Fibroblast of pulmonary artery (primary cell): ENCODE measurements around the gene PRKAR1B.
A peak's percentile ranks its signal among the peaks of the same experiment; 100 is the strongest.

ENCODE experiments used
- DNase-seq: peaks from one replicate; pipeline ENCODE4 v3.0.0-alpha.2; 2010; ENCODE audit warnings: low read depth
- H3K4me3 ChIP-seq: replicated peaks from 2 replicates; pipeline ENCODE4 v1.5.1; 2011; ENCODE audit warnings: low read depth, mild to moderate bottlenecking, control low read depth, low read length, moderate library complexity
- TF ChIP-seq, protein P1 (sequence below): IDR thresholded peaks from 2 replicates; pipeline ENCODE4 v1.5.1; 2011; ENCODE audit warnings: mild to moderate bottlenecking, control low read depth, low read length, inconsistent platforms; ENCODE audit errors: missing control alignments

PRKAR1B gene

DNA sequence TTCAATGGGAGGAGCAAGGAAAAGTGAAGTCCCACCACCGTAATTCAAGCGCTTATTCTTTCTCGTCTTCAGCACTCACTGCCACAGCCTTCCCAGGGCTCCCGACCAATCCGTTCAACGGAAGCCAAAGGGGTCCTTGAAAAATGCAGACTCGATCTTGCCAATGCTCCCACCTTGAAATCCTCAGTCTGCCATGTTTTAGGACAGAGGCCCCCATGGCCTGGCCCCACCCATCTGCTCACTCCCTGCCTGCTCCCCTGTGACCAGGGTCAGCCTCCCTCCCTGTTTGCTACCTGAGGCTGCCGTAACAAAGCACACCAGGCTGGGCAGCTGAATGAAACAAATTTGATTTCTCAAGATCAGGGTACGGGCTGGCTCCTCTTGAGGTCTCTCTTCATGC, 3.5 kb downstream of the PRKAR1B start:
- no peak overlapping the region for H3K4me3 ChIP-seq
- DNase-seq, result no peak
- TF ChIP-seq, protein P1, sequence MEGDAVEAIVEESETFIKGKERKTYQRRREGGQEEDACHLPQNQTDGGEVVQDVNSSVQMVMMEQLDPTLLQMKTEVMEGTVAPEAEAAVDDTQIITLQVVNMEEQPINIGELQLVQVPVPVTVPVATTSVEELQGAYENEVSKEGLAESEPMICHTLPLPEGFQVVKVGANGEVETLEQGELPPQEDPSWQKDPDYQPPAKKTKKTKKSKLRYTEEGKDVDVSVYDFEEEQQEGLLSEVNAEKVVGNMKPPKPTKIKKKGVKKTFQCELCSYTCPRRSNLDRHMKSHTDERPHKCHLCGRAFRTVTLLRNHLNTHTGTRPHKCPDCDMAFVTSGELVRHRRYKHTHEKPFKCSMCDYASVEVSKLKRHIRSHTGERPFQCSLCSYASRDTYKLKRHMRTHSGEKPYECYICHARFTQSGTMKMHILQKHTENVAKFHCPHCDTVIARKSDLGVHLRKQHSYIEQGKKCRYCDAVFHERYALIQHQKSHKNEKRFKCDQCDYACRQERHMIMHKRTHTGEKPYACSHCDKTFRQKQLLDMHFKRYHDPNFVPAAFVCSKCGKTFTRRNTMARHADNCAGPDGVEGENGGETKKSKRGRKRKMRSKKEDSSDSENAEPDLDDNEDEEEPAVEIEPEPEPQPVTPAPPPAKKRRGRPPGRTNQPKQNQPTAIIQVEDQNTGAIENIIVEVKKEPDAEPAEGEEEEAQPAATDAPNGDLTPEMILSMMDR, result no peak

DNA sequence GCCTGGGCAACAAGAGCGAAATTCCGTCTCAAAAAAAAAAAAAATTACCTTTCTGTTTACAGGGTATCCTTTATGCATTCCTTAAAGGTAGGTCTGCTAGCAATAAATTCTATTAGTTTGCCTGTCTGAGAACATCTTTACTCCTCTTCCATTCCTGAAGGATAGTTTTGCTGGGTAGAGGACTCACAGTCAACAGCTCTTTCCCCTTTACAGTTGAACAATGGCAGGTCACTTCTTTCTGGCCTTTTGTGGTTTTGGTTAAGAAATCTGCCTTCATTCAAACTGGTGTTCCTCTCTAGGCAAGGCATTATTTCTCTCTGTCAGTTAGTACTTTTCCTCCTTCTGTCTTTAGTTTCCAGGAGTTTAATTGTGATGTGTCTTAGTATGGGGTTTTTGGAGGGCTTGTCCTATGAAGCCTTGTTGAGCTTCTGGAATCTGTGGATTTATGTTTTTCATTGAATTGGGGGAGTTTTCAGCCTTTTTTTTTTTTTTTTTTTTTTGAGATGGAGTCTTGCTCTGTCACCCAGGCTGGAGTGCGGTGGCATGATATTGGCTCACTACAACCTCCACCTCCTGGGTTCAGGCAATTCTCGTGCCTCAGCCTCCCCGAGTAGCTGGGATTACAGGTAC, 5.3 kb downstream of the PRKAR1B start:
- peak; percentile 42 for DNase-seq
- no peak overlapping the region for H3K4me3 ChIP-seq
- TF ChIP-seq, protein P1, result no peak

- DNase-seq, result no peak
- H3K4me3 ChIP-seq, result no peak overlapping the region
- TF ChIP-seq, protein P1, result no peak
Measured at GRCh38 chr7:716636-717035, 10.4 kb downstream of the PRKAR1B start.

DNA sequence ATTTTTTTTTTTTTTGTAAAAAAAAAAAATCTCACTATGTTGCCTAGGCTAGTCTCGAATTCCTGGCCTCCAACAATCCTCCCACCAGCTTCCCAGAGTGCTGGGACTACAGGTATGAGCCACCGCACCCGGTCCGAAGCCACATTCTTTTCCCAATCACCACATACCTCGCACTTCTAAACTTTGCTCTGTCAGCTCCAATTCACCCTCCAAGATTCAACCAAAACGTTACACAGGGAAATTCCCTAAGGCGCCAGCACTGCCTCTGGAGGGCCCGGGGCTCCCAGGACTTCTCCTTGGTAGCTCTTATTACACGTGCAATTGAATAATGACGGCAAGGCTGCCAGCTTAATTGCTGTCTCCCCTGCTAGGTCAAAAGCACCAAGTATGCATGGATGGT, 10.9 kb downstream of the PRKAR1B start:
- TF ChIP-seq, protein P1, result no peak
- no peak for DNase-seq
- H3K4me3 ChIP-seq, result no peak overlapping the region

DNA sequence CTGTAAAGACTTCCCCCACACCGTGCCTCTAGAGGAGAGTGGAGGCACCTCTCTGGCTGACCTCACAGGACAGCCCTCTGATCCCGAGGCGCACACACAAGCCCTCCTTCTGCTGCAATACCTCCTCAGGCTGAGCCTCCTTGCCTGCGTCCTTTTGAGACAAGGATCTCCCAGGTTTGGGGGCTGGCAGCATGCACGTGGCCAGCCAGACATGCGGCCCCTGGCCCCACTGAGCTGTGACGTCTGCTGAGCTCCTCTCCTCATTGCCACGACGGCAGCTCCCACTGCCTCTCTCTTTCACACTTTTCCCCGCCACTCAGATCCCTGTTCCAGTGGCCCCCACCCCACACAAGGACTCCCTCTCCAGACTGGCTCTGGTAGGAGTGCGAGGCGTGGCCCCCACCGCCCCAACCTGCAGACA, 12.8 kb downstream of the PRKAR1B start:
- TF ChIP-seq, protein P1, result no peak
- no peak for DNase-seq
- no peak overlapping the region for H3K4me3 ChIP-seq

GRCh38 chr7:713488-714230, 13.4 kb downstream of the PRKAR1B start:
- no peak overlapping the region for H3K4me3 ChIP-seq
- TF ChIP-seq, protein P1, result no peak
- DNase-seq, result no peak

- no peak for DNase-seq
- TF ChIP-seq, protein P1, result no peak
- H3K4me3 ChIP-seq, result no peak overlapping the region
Measured at GRCh38 chr7:713139-713457, 14.0 kb downstream of the PRKAR1B start.
